ENCODE results near the gene INSM1. TPM values are rescaled to one million over a fixed set of nuclear protein-coding genes. Genes with fewer than 3 reads are reported as not detected.

Gene INSM1
- total and polyA plus RNA-seq, 2 of the 13 experiments (the other 11 are each of a cell fraction or from before 2014, with no cell fraction given), result not detected

- TF ChIP-seq ZNF615 (CRISPR knock-in tag; IDR thresholded peaks at IDR 0.05; ENCODE audit: borderline replicate concordance), result no peak
- TF ChIP-seq ZNF800 (CRISPR knock-in tag; IDR thresholded peaks at IDR 0.05), result 0 out of 2 replicates have a peak, but pooled peaks have one; percentile 6
- TF ChIP-seq KMT2A (CRISPR knock-in tag; IDR thresholded peaks at IDR 0.05), result no peak
- TF ChIP-seq CBX2 (IDR thresholded peaks at IDR 0.05; ENCODE audit: low read depth, low read length), result peak; percentile 65; the same call in 1 of the 2 replicates
- no peak for TF ChIP-seq CBX2 (CRISPR knock-in tag; IDR thresholded peaks at IDR 0.05; ENCODE audit: low read depth)
- TF ChIP-seq PAWR (CRISPR knock-in tag; IDR thresholded peaks at IDR 0.05; ENCODE audit: borderline replicate concordance), result no peak
- TF ChIP-seq ZNF251 (CRISPR knock-in tag; IDR thresholded peaks at IDR 0.05), result no peak
- TF ChIP-seq KLF16 (CRISPR knock-in tag; IDR thresholded peaks at IDR 0.05), result no peak
- no peaks in the 10 kb centered on the region; the same call in 1 of the 2 replicates for H4K20me1 ChIP-seq (ENCODE audit: insufficient read depth, low read length)
- no peaks in the 10 kb centered on the region for H3K9me3 ChIP-seq (ENCODE audit: low read length)
- H3K79me2 ChIP-seq (ENCODE audit: insufficient read depth, low read length), result no peaks in the 10 kb centered on the region
- no TSS peak for BruUV-seq (replicated peaks)
- no peaks in the 10 kb centered on the region for H3K36me3 ChIP-seq (replicated peaks in 1 of 2; ENCODE audit: control insufficient read depth in 1 of 2, insufficient read depth in 2 of 2, low read length in 2 of 2)
- H2AFZ ChIP-seq (ENCODE audit: low read length), result no peak overlapping the region
- peaks cover 26 to 84% of the 10 kb centered on the region in 2 experiments for H3K27me3 ChIP-seq (ENCODE audit: control insufficient read depth in 1 of 2, insufficient read depth in 2 of 2, low read length in 2 of 2)
- H3K4me2 ChIP-seq (ENCODE audit: low read depth, low read length), result no peak overlapping the region
- intact Hi-C loops (cut with micrococcal nuclease; ENCODE audit: unreplicated experiment), result no loop called here
- 43% methylated on average over 18 of the region's 18 CpGs for WGBS (ENCODE audit: low lambda C conversion rate)
- POLR2A ChIA-PET, result no interaction called here
- ATAC-seq (no peak), DNase-seq (ENCODE audit: low spot score) (no peak), FAIRE-seq (no peak)
- peaks cover 31% of the 10 kb centered on the region; the same call in 1 of the 2 replicates for H3K4me1 ChIP-seq (ENCODE audit: insufficient read depth, low read length)
- in situ Hi-C loops (cut with HindIII; ENCODE audit: extremely low pct_ligation_motif_present, low pct_unique_long_range_greater_than_20kb), result no loop called here
- H3K27ac ChIP-seq (ENCODE audit: extremely low read length, insufficient read depth, low read length), result no peak overlapping the region
- no peak overlapping the region for H3K4me3 ChIP-seq (replicated peaks in 1 of 3; ENCODE audit: insufficient read depth in 1 of 3, low read depth in 2 of 3, low read length in 3 of 3)
- H3K9ac ChIP-seq (ENCODE audit: insufficient read depth, low read depth, low read length), result no peak overlapping the region
- CTCF ChIA-PET (ENCODE audit: low intra/inter-chr PET ratio, low total read pairs), result no interaction called here
Observed at GRCh38 chr20:20365480-20366161, 2.3 kb upstream of the INSM1 start.

Measured in HepG2 (cell line).